A673 (cell line): ENCODE measurements around the gene GOLGA3. TPM values are rescaled to one million over a fixed set of nuclear protein-coding genes. Genes with fewer than 3 reads are reported as not detected.
"Not testable (repeated sequence)": the region's sequence is repeated elsewhere in the genome, so short reads cannot be mapped to it uniquely, and the experiment has no call there.

ENCODE experiments used
- Bru-seq: library from RNA; stranded (reverse); fragments of 400-500 nt; gene quantifications from one replicate; lab custom pipeline; 2021; lab: Mats Ljungman, UMichigan
- BruChase-seq, 2 experiments: library from RNA; stranded (reverse); fragments of 400-500 nt; gene quantifications; one replicate each; lab custom pipeline; 2021; lab: Mats Ljungman, UMichigan
- BruUV-seq: library from RNA; stranded (reverse); fragments of 400-500 nt; replicated peaks from 2 replicates; lab custom pipeline; 2021; lab: Mats Ljungman, UMichigan
- CTCF ChIA-PET: fragments of 300-600 bp; sonication (Branson Sonifier 250); formaldehyde crosslinking; loops from one replicate; lab custom pipeline; 2022; ENCODE audit warnings: antibody characterized with exemption; lab: Charles Lee
- POLR2A ChIA-PET: fragments of 300-600 bp; sonication (Branson Sonifier 250); formaldehyde crosslinking; loops from one replicate; lab custom pipeline; 2022; ENCODE audit warnings: antibody characterized with exemption; ENCODE audit not compliant: low non-redundant PET; lab: Charles Lee
- DNase-seq: peaks from one replicate; pipeline ENCODE4 v3.0.0-alpha.2; 2015; ENCODE audit warnings: low spot score
- H3K27ac ChIP-seq: fragments of 200-600 bp; sonication (generic); 2 replicates; pipeline ENCODE4 v1.5.1; 2016; ENCODE audit warnings: mixed run types, low read depth, mild to moderate bottlenecking, mixed read lengths, antibody characterized with exemption, low read length; ENCODE audit not compliant: poor library complexity, severe bottlenecking
- H3K27me3 ChIP-seq: fragments of 200-600 bp; sonication (generic); replicated peaks from 2 replicates; pipeline ENCODE4 v1.6.1; 2017; ENCODE audit warnings: mixed run types, low read depth, mild to moderate bottlenecking, mixed read lengths, antibody characterized with exemption, low read length; ENCODE audit not compliant: insufficient read depth, poor library complexity
- H3K36me3 ChIP-seq: fragments of 200-600 bp; sonication (generic); 2 replicates; pipeline ENCODE4 v1.6.1; 2016; ENCODE audit warnings: mixed run types, mild to moderate bottlenecking, mixed read lengths, antibody characterized with exemption, low read length; ENCODE audit not compliant: insufficient read depth, poor library complexity, severe bottlenecking
- H3K4me1 ChIP-seq: fragments of 200-600 bp; sonication (generic); 2 replicates; pipeline ENCODE4 v1.6.1; 2017; ENCODE audit warnings: mixed run types, mild to moderate bottlenecking, mixed read lengths, antibody characterized with exemption, low read length; ENCODE audit not compliant: insufficient read depth, poor library complexity, severe bottlenecking
- H3K4me3 ChIP-seq: fragments of 200-600 bp; sonication (generic); 2 replicates; pipeline ENCODE4 v1.5.1; 2016; ENCODE audit warnings: low read depth, mixed run types, mild to moderate bottlenecking, mixed read lengths, low read length; ENCODE audit not compliant: poor library complexity, severe bottlenecking
- H3K9me3 ChIP-seq: fragments of 200-600 bp; sonication (generic); 2 replicates; pipeline ENCODE4 v1.6.1; 2016; ENCODE audit warnings: mixed run types, low read depth, mild to moderate bottlenecking, mixed read lengths, antibody characterized with exemption, low read length; ENCODE audit not compliant: poor library complexity, severe bottlenecking
- CTCF ChIP-seq: fragments of 300-800, 200-600 bp; sonication (generic); conservative IDR thresholded peaks from 2 replicates; pipeline ENCODE4 v1.5.1; 2017; ENCODE audit warnings: low read depth, mild to moderate bottlenecking, antibody characterized with exemption, low read length, moderate library complexity, mixed read lengths
- EZH2 ChIP-seq: fragments of 200-600 bp; sonication (generic); IDR thresholded peaks from 2 replicates; pipeline ENCODE4 v1.6.1; 2017; ENCODE audit warnings: borderline replicate concordance, low read depth, mild to moderate bottlenecking, mixed read lengths, antibody characterized with exemption, low read length; ENCODE audit not compliant: poor library complexity, severe bottlenecking
- intact Hi-C: fragments of 100-400 bp; cut with micrococcal nuclease; formaldehyde crosslinking; loops from one replicate; pipeline ENCODE4 v1.10.0; 2022; ENCODE audit not compliant: unreplicated experiment
- long read RNA-seq: library from polyadenylated mRNA; stranded (forward); transcript quantifications from one replicate; pipeline ENCODE4 v2.0.0, GENCODE V29; 2022
- total RNA-seq: library from RNA; stranded (reverse); gene quantifications from 2 replicates; pipeline ENCODE4 v1.2.3, GENCODE V29; 2021

Gene GOLGA3
- total RNA-seq = 54.5 and 58.4 TPM in 2 replicates
- percentile 70 among the genes with signal in this experiment for Bru-seq, nascent RNA
- BruChase-seq, experiment 1, labeled RNA remaining after a 2-hour chase = percentile 87 among the genes with signal in this experiment
- percentile 95 among the genes with signal in this experiment for BruChase-seq, experiment 2, labeled RNA remaining after a 6-hour chase
- long read RNA-seq, partial matches to known transcripts = 5 of 14 reads
- long read RNA-seq, other reads (novel, unspliced or antisense) = 9 of 14 reads

- Histone ChIP-seq H3K4me1 (no peaks in the 10 kb centered on the region), H3K36me3 (peaks cover 16% of the 10 kb centered on the region), H3K27ac (peak within 1 kb of the TSS; percentile 99), H3K9me3 (no peaks in the 10 kb centered on the region), H3K27me3 (no peaks in the 10 kb centered on the region), H3K4me3 (peak within 1 kb of the TSS; percentile 90)
- no peak for TF ChIP-seq CTCF
- TF ChIP-seq EZH2 = no peak
- ChIA-PET CTCF (no interaction called here), POLR2A (no interaction called here)
- peak; percentile 93 for DNase-seq
- intact Hi-C loops = no loop called here
- no TSS peak for BruUV-seq
Observed at GRCh38 chr12:132828706-132829534, at the start of gene GOLGA3. TSS of gene GOLGA3 (minus strand) at chr12:132828869. CDS start at chr12:132822128, 6,741 bp downstream.

- not testable (repeated sequence) for DNase-seq, BruUV-seq
Observed at GRCh38 chr12:132874620-132875019, 46.0 kb upstream of the GOLGA3 start.

GRCh38 chr12:132874175-132874574 is 45.5 kb upstream of the GOLGA3 start:
- ChIA-PET CTCF (no interaction called here), POLR2A (no interaction called here)
- TF ChIP-seq EZH2 (no peak), CTCF (no peak)
- Histone ChIP-seq H3K9me3 (no peaks in the 10 kb centered on the region), H3K4me3 (no peak overlapping the region), H3K27me3 (no peaks in the 10 kb centered on the region), H3K36me3 (peaks cover 16% of the 10 kb centered on the region), H3K27ac (no peak overlapping the region), H3K4me1 (no peaks in the 10 kb centered on the region)
- DNase-seq = no peak
- no TSS peak for BruUV-seq
- intact Hi-C loops = no loop called here

More at GRCh38 chr12:132874620-132875019, 46.0 kb upstream of the GOLGA3 start:
- H3K4me1 ChIP-seq, POLR2A ChIA-PET, CTCF ChIA-PET, H3K27me3 ChIP-seq, intact Hi-C loops, H3K27ac ChIP-seq, H3K9me3 ChIP-seq, H3K4me3 ChIP-seq: not testable (repeated sequence)
- peaks cover 12% of the 10 kb centered on the region for H3K36me3 ChIP-seq
